Left ventricle myocardium superior (tissue), 1 donor: Measurements from ENCODE around the gene CEND1. TPM values are rescaled to one million over a fixed set of nuclear protein-coding genes. Genes with fewer than 3 reads are reported as not detected.
"Not testable (repeated sequence)": the region's sequence is repeated elsewhere in the genome, so short reads cannot be mapped to it uniquely, and the experiment has no call there.

ENCODE experiments used
- ATAC-seq: fragments of 200-7000 bp; cut with Tn5 transposase; one replicate; pipeline ENCODE4 v1.9.1; 2020; ENCODE audit warnings: mild to moderate bottlenecking, moderate library complexity
- DNase-seq: peaks from one replicate; pipeline ENCODE4 v3.0.0-alpha.2; 2020
- intact Hi-C: fragments of 100-400 bp; cut with micrococcal nuclease; formaldehyde crosslinking; loops from one replicate; pipeline ENCODE4 v1.11.0; 2022
- total RNA-seq: library from RNA; stranded (reverse); fragmentation: NEBNext Ultra II Directional; extraction: Animal tissue kit (Norgen Biotek cat#: 25700); gene quantifications from one replicate; pipeline ENCODE4 v1.2.1, GENCODE V29; 2021
- donor health status: DM: no; HTN: yes; CAD: no; lungs with severe emphysema.

CEND1 gene
- total RNA-seq, 1 donor from 2014 or later, result not detected

GRCh38 chr11:745428-745827 is 44.5 kb downstream of the CEND1 start:
- intact Hi-C loops, result no loop called here
- DNase-seq, result no peak
- no peak for ATAC-seq

GRCh38 chr11:742571-743201 is 47.2 kb downstream of the CEND1 start:
- DNase-seq (no peak), ATAC-seq (no peak)
- intact Hi-C loops, result no loop called here

- DNase-seq (no peak), ATAC-seq (no peak)
- intact Hi-C loops, result no loop called here
Measured at GRCh38 chr11:742156-742546, 47.7 kb downstream of the CEND1 start.

- ATAC-seq, intact Hi-C loops, DNase-seq: not testable (repeated sequence)
Measured at GRCh38 chr11:737899-738298, 52.0 kb downstream of the CEND1 start.

GRCh38 chr11:737366-737765 is 52.5 kb downstream of the CEND1 start:
- DNase-seq (no peak), ATAC-seq (no peak)
- intact Hi-C loops, result no loop called here

Other genes starting within 250 kb of the CEND1 start
- 0.20 TPM for gene LMNTD2, start 229.4 kb downstream of the CEND1 start, total RNA-seq
- 4.6 TPM for gene RASSF7, start 229.1 kb downstream of the CEND1 start, total RNA-seq
- 18.5 TPM for gene PHRF1, start 213.6 kb downstream of the CEND1 start, total RNA-seq
- 14.4 TPM for gene IRF7, start 174.1 kb downstream of the CEND1 start, total RNA-seq
- gene CDHR5, start 165.1 kb downstream of the CEND1 start, total RNA-seq, result not detected
- not detected for gene SCT, start 162.9 kb downstream of the CEND1 start, total RNA-seq
- not detected for gene DRD4, start 152.8 kb downstream of the CEND1 start, total RNA-seq
- gene DEAF1, start 94.9 kb downstream of the CEND1 start, total RNA-seq, result 15.9 TPM
- gene TMEM80, start 94.3 kb downstream of the CEND1 start, total RNA-seq, result 9.0 TPM
- gene EPS8L2, start 83.9 kb downstream of the CEND1 start, total RNA-seq, result 3.3 TPM
- 103 TPM for gene TALDO1, start 42.6 kb downstream of the CEND1 start, total RNA-seq
- gene GATD1, start 12.6 kb downstream of the CEND1 start, total RNA-seq, result 23.1 TPM
- 3.5 TPM for gene SLC25A22, start 8.2 kb upstream of the CEND1 start, total RNA-seq
- gene PIDD1, start 15.1 kb upstream of the CEND1 start, total RNA-seq, result 8.5 TPM
- gene RPLP2, start 19.9 kb upstream of the CEND1 start, total RNA-seq, result 942 TPM
- gene PNPLA2, start 28.8 kb upstream of the CEND1 start, total RNA-seq, result 321 TPM
- gene CRACR2B, start 37.8 kb upstream of the CEND1 start, total RNA-seq, result 31.0 TPM
- 401 TPM for gene CD151, start 42.9 kb upstream of the CEND1 start, total RNA-seq
- 266 TPM for gene POLR2L, start 52.4 kb upstream of the CEND1 start, total RNA-seq
- gene TSPAN4, start 52.8 kb upstream of the CEND1 start, total RNA-seq, result 40.5 TPM
- 53.0 TPM for gene CHID1, start 120.7 kb upstream of the CEND1 start, total RNA-seq
- 42.6 TPM for gene AP2A2, start 135.8 kb upstream of the CEND1 start, total RNA-seq
- gene MUC6, start 246.6 kb upstream of the CEND1 start, total RNA-seq, result not detected